HFF-Myc (cell line): ENCODE measurements around the gene CASKIN2.

Source experiments
- DNase-seq: peaks from one replicate; pipeline ENCODE4 v3.0.0-alpha.2; 2011; ENCODE audit warnings: low read depth; ENCODE audit errors: extremely low read depth
- H3K4me3 ChIP-seq: replicated peaks from 2 replicates; pipeline ENCODE4 v1.5.1; 2011; ENCODE audit warnings: low read depth, mild to moderate bottlenecking, control low read depth, low read length
- CTCF ChIP-seq: IDR thresholded peaks from 2 replicates; pipeline ENCODE4 v1.5.1; 2012; ENCODE audit warnings: mild to moderate bottlenecking, low read depth, low read length, control low read depth; ENCODE audit errors: missing control alignments

The CASKIN2 gene

DNA sequence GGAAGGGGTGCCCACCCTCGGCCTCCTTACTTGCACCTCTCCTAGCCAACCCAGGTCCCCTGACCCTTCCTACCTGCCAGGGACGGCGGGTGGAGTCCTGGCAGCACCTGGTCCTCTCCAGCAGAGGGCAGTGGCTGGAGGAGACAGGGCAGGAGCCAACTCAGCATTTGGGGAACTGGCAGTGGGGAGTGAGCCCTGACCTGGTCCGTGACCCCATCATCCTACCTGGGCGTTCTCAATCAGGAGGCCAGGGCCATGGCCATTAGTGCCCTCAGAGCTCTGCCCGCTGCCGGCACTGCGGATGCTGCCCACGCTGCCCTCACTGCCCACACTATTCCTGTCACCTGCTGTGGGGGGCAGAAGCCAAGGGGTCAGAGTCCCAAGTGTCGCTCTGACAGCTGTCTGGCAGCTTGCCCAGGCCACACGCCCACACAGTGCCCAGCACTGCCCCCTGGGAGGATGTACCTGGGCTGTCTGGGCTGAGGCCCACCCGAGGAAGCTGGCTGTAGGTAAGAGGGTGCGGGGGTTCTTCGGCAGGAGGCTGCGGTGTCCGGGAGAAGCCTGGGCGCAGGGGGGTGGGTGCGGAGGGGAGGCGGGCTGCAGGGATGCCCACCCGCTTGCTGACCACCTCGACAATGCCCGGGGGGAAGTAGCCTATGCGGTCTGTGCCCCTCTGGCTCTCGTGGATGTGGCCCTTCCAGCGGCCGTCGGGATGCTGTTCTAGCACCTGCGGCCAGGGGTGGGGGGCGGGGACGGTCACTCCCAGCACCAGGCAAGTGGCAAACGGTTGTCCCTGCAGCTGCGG, 10.8 kb downstream of the CASKIN2 start:
- no peak for DNase-seq
- peak; percentile 59 for TF ChIP-seq CTCF
- H3K4me3 ChIP-seq: no peak overlapping the region

GRCh38 chr17:75503976-75504346, 11.4 kb downstream of the CASKIN2 start:
- no peak for TF ChIP-seq CTCF
- DNase-seq: no peak
- no peak overlapping the region for H3K4me3 ChIP-seq

DNA sequence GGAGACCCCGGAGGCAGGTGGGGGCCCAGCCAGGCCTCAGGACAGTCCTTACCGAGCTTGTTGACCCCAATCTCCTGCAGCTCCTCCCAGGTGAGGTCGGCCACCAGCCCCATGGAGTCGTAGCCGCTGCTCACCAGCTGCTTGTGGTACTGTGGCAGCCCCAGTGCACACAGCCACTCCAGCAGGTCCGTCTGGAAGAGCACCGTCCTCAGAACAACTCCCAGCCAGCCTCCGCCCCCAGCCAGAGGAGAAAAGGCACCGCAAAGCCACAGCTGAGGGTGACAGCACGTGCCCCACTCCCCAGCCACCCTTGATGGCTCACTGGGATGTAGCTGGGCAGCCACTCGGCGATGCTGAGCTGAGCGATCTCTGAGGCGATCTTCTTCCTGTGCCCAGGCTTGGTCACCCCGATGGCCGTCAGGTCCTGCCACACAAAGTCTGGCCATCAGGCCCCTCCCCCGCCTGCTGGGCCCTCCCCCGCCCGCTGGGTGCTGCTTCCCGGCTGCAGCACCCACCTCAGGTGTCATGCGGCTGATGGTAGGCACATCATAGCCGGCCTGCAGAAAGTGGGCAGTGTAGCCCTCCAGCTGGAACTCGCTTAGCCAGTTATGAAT, 11.9 kb downstream of the CASKIN2 start:
- H3K4me3 ChIP-seq: no peak overlapping the region
- DNase-seq: no peak
- no peak for TF ChIP-seq CTCF

DNA sequence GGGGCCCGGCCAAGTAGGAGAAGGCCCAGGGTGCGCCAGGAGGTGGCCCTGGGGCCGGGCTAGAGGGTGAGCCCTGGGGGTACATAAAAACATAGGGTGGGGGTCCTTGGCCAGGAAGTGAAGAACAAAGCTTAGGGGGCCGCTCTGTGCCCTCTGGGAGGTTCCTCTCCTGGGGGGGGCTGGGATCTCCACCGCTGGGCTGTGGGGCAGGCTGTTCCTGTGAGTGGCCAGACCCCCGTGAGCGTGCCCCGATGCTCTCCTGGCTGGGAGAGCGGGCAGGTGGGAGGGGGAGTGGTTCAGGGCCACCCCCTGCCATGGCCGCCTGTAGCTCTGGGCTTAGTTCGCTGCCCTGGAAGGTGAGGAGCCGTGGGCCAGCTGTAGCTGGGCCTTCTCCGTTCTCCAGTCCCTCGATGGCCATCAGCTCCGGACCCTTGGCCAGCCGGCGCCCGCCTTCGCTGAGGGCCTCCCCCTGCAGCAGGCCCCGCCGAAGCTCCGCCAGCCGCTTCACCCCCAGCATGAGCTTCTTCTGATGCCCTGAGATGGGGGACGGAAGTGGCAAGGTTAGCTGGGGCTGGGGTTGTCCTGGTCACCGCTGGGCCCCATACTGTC, 12.5 kb downstream of the CASKIN2 start:
- DNase-seq: no peak
- H3K4me3 ChIP-seq: no peak overlapping the region
- no peak for TF ChIP-seq CTCF

GRCh38 chr17:75502072-75502720, 13.1 kb downstream of the CASKIN2 start:
- TF ChIP-seq CTCF: no peak
- DNase-seq: no peak
- no peak overlapping the region for H3K4me3 ChIP-seq

GRCh38 chr17:75501378-75502071, 13.8 kb downstream of the CASKIN2 start:
- DNase-seq: no peak
- no peak for TF ChIP-seq CTCF
- no peak overlapping the region for H3K4me3 ChIP-seq
